Measurements from ENCODE around the gene PPEF1. TPM values are rescaled to one million over a fixed set of nuclear protein-coding genes. Genes with fewer than 3 reads are reported as not detected.
"Not testable (repeated sequence)": the region's sequence is repeated elsewhere in the genome, so short reads cannot be mapped to it uniquely, and the experiment has no call there.

Gene PPEF1
- total and polyA plus RNA-seq, 7 donors, result 0.04 to 0.38 (median 0.18) TPM; not detected in 2

DNA sequence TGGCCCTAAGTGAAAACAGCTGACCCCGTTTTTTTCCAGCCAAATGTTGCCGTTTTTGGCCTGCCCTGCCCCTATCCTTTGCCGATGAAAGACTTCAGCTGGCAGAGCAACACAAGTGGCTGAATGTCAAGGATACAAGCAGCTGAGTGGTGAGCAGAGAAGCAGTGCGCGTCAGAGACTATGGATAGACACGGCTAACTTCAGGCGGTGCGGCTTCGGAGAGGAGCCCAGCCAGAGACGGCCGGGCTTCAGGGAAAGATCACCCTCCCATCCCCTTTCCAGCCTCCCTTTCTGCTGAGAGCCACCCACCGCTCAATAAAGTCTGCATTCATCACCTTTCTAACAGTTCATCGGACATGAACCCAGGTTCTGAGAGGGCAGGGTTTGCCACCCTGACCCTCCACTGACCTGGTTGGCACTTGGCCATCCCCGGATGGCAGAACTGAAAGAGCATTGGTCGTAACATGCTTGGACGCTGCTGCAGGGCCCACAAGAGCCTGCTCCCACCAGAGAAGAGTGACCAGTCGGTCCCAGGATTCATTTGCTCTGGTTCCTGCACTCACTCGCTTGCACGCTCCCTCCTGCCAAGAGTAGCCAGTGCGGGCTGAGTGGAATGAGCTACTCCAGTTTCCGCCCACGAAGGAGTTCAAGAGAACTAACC, 125.8 kb downstream of the PPEF1 start:
- H3K4me1 ChIP-seq, result no peaks in the 10 kb centered on the region
- DNase-seq, result peak; percentile 58 to 84
- peak overlapping the region; percentile 49 for H3K4me3 ChIP-seq
- peak overlapping the region; percentile 82 for H3K27ac ChIP-seq
- TF ChIP-seq, protein P1, sequence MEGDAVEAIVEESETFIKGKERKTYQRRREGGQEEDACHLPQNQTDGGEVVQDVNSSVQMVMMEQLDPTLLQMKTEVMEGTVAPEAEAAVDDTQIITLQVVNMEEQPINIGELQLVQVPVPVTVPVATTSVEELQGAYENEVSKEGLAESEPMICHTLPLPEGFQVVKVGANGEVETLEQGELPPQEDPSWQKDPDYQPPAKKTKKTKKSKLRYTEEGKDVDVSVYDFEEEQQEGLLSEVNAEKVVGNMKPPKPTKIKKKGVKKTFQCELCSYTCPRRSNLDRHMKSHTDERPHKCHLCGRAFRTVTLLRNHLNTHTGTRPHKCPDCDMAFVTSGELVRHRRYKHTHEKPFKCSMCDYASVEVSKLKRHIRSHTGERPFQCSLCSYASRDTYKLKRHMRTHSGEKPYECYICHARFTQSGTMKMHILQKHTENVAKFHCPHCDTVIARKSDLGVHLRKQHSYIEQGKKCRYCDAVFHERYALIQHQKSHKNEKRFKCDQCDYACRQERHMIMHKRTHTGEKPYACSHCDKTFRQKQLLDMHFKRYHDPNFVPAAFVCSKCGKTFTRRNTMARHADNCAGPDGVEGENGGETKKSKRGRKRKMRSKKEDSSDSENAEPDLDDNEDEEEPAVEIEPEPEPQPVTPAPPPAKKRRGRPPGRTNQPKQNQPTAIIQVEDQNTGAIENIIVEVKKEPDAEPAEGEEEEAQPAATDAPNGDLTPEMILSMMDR (IDR thresholded peaks at IDR 0.05), result no peak
- H3K36me3 ChIP-seq (ENCODE audit: insufficient read depth in 1 of 2, low read depth in 1 of 2), result no peaks in the 10 kb centered on the region
- WGBS, 3 donors, result 22 to 33% (median 29%) methylated on average over 22 of the region's 22 CpGs
- no peaks in the 10 kb centered on the region for H3K27me3 ChIP-seq (ENCODE audit: insufficient read depth in 3 of 3, low read length in 2 of 3)
- peaks cover 6% of the 10 kb centered on the region for H3K9me3 ChIP-seq
- ATAC-seq, result peak; percentile 97 to 98 (median 97)
- intact Hi-C loops (cut with DNase I), result loop anchor here in 1 of 2 donors (5.0 kb wide), 2 partner anchors 54 to 156 kb away; no protein-coding TSS in a partner anchor

DNA sequence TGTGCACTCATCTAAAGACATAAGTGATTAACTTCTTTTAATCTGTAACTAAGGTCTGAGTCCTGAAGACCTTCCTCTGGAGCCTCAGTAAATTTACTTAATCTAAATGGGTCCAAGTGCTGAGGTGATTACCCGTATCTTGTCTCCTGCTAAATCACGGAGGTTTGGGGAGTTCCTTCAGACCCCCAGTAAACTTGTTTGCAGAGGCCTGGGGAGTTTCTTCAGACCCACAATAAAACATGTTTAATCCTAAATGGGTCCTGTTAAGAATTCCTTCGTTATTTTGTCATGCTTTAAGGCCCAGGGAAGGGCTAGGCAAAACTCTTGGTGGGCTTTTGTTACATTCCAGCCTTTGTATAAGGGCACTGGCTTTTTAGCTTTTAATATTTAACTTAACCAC, 140.5 kb downstream of the PPEF1 start:
- intact Hi-C loops (cut with DNase I); H3K9me3 ChIP-seq; ATAC-seq; H3K27me3 ChIP-seq (ENCODE audit: insufficient read depth in 3 of 3, low read length in 2 of 3); H3K27ac ChIP-seq; H3K4me1 ChIP-seq; H3K4me3 ChIP-seq; DNase-seq; H3K36me3 ChIP-seq (ENCODE audit: insufficient read depth in 1 of 2, low read depth in 1 of 2): not testable (repeated sequence)
- 78 to 98% (median 83%) methylated on average over 3 of the region's 3 CpGs for whole genome bisulfite sequencing, 3 donors

DNA sequence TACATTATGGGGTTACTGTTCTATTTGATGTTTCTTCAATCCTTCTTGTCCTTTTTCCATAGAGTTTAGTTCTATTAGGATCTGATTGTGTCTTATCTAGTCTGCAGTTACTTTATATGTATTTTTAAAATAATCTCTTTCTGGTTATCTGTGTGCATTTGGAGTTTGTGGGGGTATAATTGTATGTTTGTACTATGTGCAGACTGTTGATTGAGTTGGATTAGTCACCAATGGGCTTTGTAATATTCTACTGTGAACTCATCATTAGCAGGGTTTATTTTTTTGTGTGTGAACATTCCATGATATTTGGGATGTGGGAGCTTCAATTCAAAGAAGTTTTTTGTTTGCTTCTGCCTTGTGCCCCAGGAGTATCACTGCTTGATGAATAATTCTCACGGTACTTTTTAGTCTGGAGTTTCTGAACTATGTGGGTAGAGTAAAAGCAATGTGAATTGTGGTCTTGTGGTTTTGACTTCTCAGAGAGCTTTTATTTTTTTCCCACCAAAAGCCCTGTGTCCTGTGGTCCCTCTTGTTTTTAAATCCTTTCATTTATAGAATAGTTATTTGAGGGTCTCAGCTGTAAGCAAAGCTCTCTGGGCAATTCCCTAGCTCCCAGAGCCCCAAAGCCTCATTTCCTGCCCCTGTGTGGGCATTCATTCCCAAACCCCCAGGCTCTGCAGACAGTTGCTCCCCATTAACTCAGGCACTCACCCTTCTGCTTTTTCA, 148.6 kb downstream of the PPEF1 start:
- intact Hi-C loops (cut with DNase I), result no loop called here

DNA sequence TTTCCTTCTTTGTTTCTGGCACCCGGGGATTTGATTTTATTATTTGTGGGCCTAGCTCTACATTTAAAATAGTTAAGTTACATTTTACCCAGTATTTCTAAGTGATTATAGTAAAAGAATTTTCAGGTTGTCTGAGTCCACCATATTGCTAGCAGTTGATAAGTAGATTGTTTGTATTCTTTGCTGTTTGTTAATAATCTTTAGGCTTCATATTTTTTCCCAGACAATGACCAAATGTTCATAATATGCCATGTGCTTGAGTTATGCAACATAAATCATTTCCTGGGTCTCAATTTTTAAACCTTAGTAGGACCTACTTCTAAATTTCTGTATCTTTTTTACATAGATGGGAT, 149.2 kb downstream of the PPEF1 start:
- no peak overlapping the region for H3K4me3 ChIP-seq
- intact Hi-C loops (cut with DNase I), result no loop called here
- TF ChIP-seq, protein P1 (IDR thresholded peaks at IDR 0.05), result no peak
- WGBS, 3 donors, result 59 to 64% (median 63%) methylated on average over 1 of the region's 1 CpG
- H3K36me3 ChIP-seq (ENCODE audit: insufficient read depth in 1 of 2, low read depth in 1 of 2), result no peaks in the 10 kb centered on the region
- no peaks in the 10 kb centered on the region for H3K4me1 ChIP-seq
- DNase-seq (no peak), ATAC-seq (no peak)
- no peaks in the 10 kb centered on the region for H3K27me3 ChIP-seq (ENCODE audit: insufficient read depth in 3 of 3, low read length in 2 of 3)
- H3K9me3 ChIP-seq, result no peaks in the 10 kb centered on the region
- H3K27ac ChIP-seq, result no peak overlapping the region

More for the DNA sequence above, 148.6 kb downstream of the PPEF1 start:
- Histone ChIP-seq H3K27ac (no peak overlapping the region), H3K4me3 (no peak overlapping the region), H3K27me3 (ENCODE audit: insufficient read depth in 3 of 3, low read length in 2 of 3) (no peaks in the 10 kb centered on the region), H3K9me3 (no peaks in the 10 kb centered on the region), H3K4me1 (no peaks in the 10 kb centered on the region), H3K36me3 (ENCODE audit: insufficient read depth in 1 of 2, low read depth in 1 of 2) (no peaks in the 10 kb centered on the region)
- DNase-seq (no peak), ATAC-seq (no peak)
- TF ChIP-seq, protein P1 (IDR thresholded peaks at IDR 0.05), result no peak
- WGBS, 3 donors, result 36 to 80% (median 46%) methylated on average over 1 of the region's 1 CpG

DNA sequence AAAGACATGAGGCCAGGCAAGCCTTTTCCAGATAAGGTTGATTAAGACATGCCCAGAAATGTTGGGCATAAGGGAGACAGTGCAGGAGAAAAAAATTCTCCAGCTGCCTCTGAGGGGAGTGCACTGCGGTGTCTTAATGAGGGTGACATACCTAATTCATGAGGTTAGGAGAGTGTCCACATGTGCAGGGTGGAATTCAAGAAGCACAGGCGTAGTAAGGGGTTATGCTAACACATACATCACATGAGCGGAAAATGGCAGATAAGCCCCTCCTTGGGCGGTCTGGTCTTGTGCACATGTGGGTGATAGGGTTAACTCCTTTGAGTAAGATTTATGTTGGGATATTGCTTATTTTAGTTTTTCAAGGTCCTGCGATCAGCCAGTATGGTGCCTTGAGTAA, 154.1 kb downstream of the PPEF1 start:
- intact Hi-C loops (cut with DNase I), result no loop called here
- H3K4me3 ChIP-seq, result no peak overlapping the region
- ATAC-seq, result no peak
- no peaks in the 10 kb centered on the region for H3K36me3 ChIP-seq (ENCODE audit: insufficient read depth in 1 of 2, low read depth in 1 of 2)
- no peaks in the 10 kb centered on the region for H3K4me1 ChIP-seq
- no peaks in the 10 kb centered on the region for H3K9me3 ChIP-seq
- H3K27ac ChIP-seq, result no peak overlapping the region
- DNase-seq, result no peak
- 83 to 88% (median 83%) methylated on average over 5 of the region's 5 CpGs for WGBS, 3 donors
- H3K27me3 ChIP-seq (ENCODE audit: insufficient read depth in 3 of 3, low read length in 2 of 3), result no peaks in the 10 kb centered on the region
- TF ChIP-seq, protein P1 (IDR thresholded peaks at IDR 0.05), result no peak

Data from psoas muscle (tissue), 8 donors.